Choroid plexus epithelial cell (primary cell): ENCODE data around the gene GPR4.

Source experiments
- DNase-seq: peaks from one replicate; pipeline ENCODE4 v3.0.0-alpha.2; 2010; ENCODE audit warnings: low read depth
- H3K4me3 ChIP-seq: 2 replicates; pipeline ENCODE4 v1.5.1; 2011; ENCODE audit warnings: low read depth, mild to moderate bottlenecking, control low read depth, low read length, moderate library complexity
- CTCF ChIP-seq: conservative IDR thresholded peaks from 2 replicates; pipeline ENCODE4 v1.5.1; 2011; ENCODE audit warnings: low read depth, mild to moderate bottlenecking, control low read depth, inconsistent platforms, low read length, moderate library complexity

GPR4 gene

DNA sequence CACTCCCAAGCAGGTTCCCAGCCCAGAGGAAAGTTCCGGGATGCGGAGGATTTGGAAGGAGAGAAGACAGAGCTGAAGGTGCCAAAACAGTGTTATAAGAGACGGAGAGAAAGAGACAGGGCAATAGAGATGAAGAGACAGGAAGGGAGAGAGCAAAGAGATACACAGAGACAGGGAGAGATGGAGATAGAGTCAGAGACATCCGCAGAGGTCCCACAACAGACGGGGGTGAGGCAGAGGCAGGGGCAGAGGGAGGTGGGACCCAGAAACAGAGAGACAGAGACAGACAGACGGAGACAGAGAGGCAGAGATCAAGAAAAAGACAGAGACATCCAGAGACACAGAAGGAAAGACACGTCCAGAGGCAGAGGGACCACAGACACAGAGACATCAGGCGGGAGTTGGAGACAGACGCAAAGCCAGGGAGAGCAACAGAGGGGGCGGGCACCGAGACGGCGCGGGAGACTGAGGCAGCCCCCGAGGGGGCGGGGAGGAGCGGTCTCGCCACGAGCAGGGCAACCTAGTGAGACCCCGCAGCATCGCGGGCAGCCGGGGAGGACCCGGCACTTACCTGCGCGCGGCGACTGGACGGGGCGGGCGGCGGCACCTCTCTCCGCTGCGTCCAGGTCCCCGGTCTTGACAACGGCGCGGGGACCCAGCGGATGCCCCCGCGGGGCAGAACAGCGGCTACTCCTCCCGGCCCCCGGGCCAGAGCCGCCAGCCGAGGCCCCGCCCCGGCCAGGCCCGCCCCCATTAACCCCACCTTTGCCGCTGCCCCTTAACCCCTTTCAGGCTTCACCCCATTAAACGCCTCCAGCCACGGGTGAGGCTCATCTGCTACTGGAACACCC, at the start of gene GPR4:
Gene GPR4, minus strand, starts transcription at position 689 of the 851 bp plus-strand sequence. CDS start 10,346 bp downstream, outside the sequence.
- no peak for DNase-seq

DNA sequence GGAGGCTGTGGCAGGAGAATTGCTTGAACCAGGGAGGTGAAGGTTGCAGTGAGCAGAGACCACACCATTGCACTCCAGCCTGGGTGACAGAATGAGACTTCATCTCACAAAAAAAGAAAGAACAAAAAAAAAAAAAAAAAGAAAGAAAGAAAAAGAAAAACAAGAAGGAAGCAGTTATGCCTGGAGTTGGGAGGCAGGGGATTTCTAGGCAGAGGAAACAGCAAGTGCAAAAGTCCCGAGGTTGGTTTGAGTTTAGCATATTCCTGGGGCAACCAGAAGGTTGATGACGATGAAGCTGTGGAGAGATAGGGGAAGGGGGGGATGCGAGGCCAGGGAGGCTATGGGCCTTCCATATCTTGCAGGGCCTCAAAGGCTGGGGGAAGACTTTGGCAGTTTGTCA, 48.7 kb upstream of the GPR4 start:
- TF ChIP-seq CTCF = no peak
- no peak overlapping the region for H3K4me3 ChIP-seq
- DNase-seq = no peak

More for the DNA sequence above, at the start of gene GPR4:
- peak within 1 kb of the TSS; percentile 42 for H3K4me3 ChIP-seq
- no peak for TF ChIP-seq CTCF

DNA sequence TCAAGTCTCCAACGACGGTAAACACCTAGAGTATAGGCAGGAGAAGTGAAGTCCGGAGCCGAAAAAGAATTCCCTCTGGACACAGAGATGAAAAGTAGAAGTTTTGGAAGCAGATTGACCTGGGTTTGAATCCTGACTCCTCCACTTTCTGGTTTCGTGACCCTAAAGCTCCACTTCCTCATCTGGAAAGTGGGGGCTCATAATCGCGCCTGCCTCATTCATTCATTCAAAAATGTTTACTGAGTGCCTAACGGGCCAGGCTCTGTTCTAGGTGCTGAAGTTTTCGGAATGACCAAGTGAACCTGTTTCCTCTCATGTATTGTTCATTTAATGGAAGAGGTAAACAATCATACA, 44.3 kb upstream of the GPR4 start:
- TF ChIP-seq CTCF = no peak
- peak; percentile 40 for DNase-seq
- H3K4me3 ChIP-seq = peak overlapping the region; percentile 61

- peak; percentile 98 for DNase-seq
- no peak for TF ChIP-seq CTCF
- peak overlapping the region; percentile 61 for H3K4me3 ChIP-seq
Observed at GRCh38 chr19:45645631-45646344, 43.8 kb upstream of the GPR4 start.

DNA sequence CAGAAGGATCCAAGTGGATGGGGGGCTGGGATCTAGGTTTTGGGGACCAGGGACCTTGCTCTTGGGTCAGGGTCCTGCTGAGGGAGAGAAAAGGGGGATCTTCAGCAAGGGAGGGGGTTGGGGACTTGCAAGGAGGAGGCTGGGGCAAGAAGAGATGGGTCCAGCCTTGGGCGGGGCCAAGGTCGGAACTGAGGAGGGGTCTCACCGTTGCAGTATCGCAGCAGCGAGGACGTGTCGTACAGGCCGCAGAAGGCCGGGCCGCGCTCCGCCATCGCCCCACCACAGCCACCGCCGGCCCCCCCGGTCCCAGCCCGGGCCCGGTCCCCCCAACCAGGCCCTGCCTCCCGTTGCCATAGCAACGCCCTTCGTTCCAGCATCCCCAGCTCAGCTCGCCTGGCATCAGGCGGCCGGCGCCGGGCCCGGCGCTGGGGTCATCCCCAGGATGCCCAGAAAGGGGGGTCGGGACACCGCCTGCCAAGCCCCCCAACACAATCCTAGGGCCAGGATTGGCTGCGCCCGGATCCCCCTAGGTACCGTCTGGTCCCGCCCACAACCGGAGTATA, 43.1 kb upstream of the GPR4 start:
- peak overlapping the region; percentile 61 for H3K4me3 ChIP-seq
- TF ChIP-seq CTCF = no peak
- no peak for DNase-seq

DNA sequence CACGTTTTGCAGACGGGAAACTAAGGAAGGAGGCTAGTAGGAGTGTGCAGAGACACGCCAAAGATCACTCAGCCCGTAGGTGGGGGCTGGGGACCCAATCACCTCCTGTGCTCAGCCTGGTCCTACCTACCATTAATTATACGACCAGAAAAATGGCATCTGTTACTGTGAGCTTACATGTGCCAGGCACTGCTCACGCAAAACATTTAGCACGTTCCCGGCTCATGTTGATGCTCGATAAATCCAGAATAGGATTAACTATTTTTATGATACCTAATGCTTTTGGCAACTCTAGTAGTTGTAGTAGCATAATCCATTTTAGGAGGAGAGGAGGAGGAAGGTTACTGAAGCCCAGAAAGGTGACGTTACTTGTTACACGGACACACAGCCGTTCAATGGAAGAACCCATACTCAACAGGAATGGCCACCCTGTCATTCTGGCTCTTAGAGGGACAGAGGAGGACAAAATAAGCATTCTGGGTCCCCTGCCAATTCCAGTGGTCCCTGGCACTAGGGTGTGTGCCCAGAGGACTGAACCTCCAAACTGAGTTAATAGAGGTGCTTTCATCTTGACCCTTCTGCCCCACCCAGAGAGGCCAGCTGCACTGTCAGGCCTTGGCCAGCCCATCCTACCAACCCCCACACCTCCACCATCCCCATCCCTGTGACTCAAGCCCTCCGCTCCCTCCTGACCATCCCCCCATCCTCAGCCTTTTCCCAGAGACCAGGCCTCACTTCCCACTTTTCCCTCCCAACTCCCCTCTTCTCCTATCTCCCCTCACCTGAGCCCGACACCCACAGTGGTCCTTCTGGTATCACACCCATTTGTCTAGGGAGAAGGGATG, 42.1 kb upstream of the GPR4 start:
- DNase-seq = no peak
- H3K4me3 ChIP-seq = no peak overlapping the region
- TF ChIP-seq CTCF = no peak
